OCI-LY7 (cell line): ENCODE data around the gene DGKG. TPM values are rescaled to one million over a fixed set of nuclear protein-coding genes. Genes with fewer than 3 reads are reported as not detected.

Source experiments
- BruUV-seq: library from RNA; stranded (reverse); fragments of 400-500 nt; replicated peaks from 2 replicates; lab custom pipeline; 2021; lab: Mats Ljungman, UMichigan
- CTCF ChIA-PET: fragments of 300-600 bp; sonication (Branson Sonifier 250); formaldehyde crosslinking; loops from one replicate; lab custom pipeline; 2022; ENCODE audit warnings: antibody characterized with exemption; ENCODE audit not compliant: unreplicated experiment; lab: Charles Lee
- POLR2A ChIA-PET: fragments of 300-600 bp; sonication (Branson Sonifier 250); formaldehyde crosslinking; loops from one replicate; lab custom pipeline; 2022; ENCODE audit warnings: antibody characterized with exemption; lab: Charles Lee
- DNase-seq: peaks from one replicate; pipeline ENCODE4 v3.0.0-alpha.2; 2015; ENCODE audit warnings: low spot score
- H2AFZ ChIP-seq: fragments of 200-600 bp; sonication (generic), shearing (Covaris generic); 2 replicates; pipeline ENCODE4 v1.6.1; 2014; ENCODE audit warnings: mild to moderate bottlenecking, antibody characterized with exemption, low read length, moderate library complexity
- H3K27ac ChIP-seq: fragments of 200-600 bp; sonication (generic); 2 replicates; pipeline ENCODE4 v1.5.1; 2014; ENCODE audit warnings: mixed run types, low read depth, mild to moderate bottlenecking, moderate library complexity, low read length, inconsistent platforms; ENCODE audit not compliant: poor library complexity, severe bottlenecking
- H3K36me3 ChIP-seq: fragments of 200-600 bp; sonication (generic); 2 replicates; pipeline ENCODE4 v1.6.1; 2014; ENCODE audit warnings: mild to moderate bottlenecking, antibody characterized with exemption, low read length, moderate library complexity, mixed read lengths; ENCODE audit not compliant: insufficient read depth
- H3K4me1 ChIP-seq: fragments of 200-600 bp; sonication (generic); 2 replicates; pipeline ENCODE4 v1.5.1; 2014; ENCODE audit warnings: mild to moderate bottlenecking, low read length; ENCODE audit not compliant: insufficient read depth, poor library complexity, severe bottlenecking
- H3K4me2 ChIP-seq: fragments of 200-600 bp; sonication (generic); 2 replicates; pipeline ENCODE4 v1.6.1; 2014; ENCODE audit warnings: mild to moderate bottlenecking, low read length
- H3K4me3 ChIP-seq: fragments of 200-600 bp; sonication (generic); 2 replicates; pipeline ENCODE4 v1.5.1; 2014; ENCODE audit warnings: mild to moderate bottlenecking, low read depth, low read length; ENCODE audit not compliant: poor library complexity, severe bottlenecking
- H3K79me2 ChIP-seq: fragments of 200-600 bp; sonication (generic); 2 replicates; pipeline ENCODE4 v1.6.1; 2016; ENCODE audit warnings: low read depth, mild to moderate bottlenecking, low read length, moderate library complexity, mixed read lengths; ENCODE audit not compliant: insufficient read depth
- H3K9me2 ChIP-seq: fragments of 200-600 bp; sonication (generic); 2 replicates; pipeline ENCODE4 v1.6.1; 2016; ENCODE audit warnings: mild to moderate bottlenecking, low read length, mixed read lengths; ENCODE audit not compliant: insufficient read depth
- H3K9me3 ChIP-seq: fragments of 200-600 bp; sonication (generic); 2 replicates; pipeline ENCODE4 v1.6.1; 2014; ENCODE audit warnings: mild to moderate bottlenecking, mixed run types, low read length, mixed read lengths
- H4K20me1 ChIP-seq: fragments of 200-600 bp; sonication (generic); 2 replicates; pipeline ENCODE4 v1.6.1; 2014; ENCODE audit warnings: mild to moderate bottlenecking, antibody characterized with exemption, low read length, moderate library complexity, mixed read lengths; ENCODE audit not compliant: insufficient read depth
- CTCF ChIP-seq: fragments of 200-600 bp; sonication (generic); conservative IDR thresholded peaks from 2 replicates; pipeline ENCODE4 v1.5.1; 2014; ENCODE audit warnings: mild to moderate bottlenecking, antibody characterized with exemption, low read length, moderate library complexity, mixed read lengths
- EZH2phosphoT487 ChIP-seq: fragments of 200-600 bp; sonication (generic); IDR thresholded peaks from 2 replicates; pipeline ENCODE4 v1.6.1; 2018; ENCODE audit warnings: low read depth, borderline replicate concordance, mild to moderate bottlenecking, mixed run types, antibody characterized with exemption, low read length, moderate library complexity, mixed read lengths
- intact Hi-C: fragments of 100-400 bp; cut with micrococcal nuclease; formaldehyde crosslinking; loops from one replicate; pipeline ENCODE4 v1.10.0; 2022; ENCODE audit not compliant: unreplicated experiment
- total RNA-seq, 2 experiments: library from RNA; depleted of rRNA in 1 of 2; stranded (reverse); fragments of >200 nt in 1 of 2; shearing (Covaris generic) in 1 of 2; gene quantifications; 2 replicates each; pipeline ENCODE4 v1.2.3, GENCODE V29; 2014 to 2022

The DGKG gene
- total RNA-seq, 2 experiments from 2014 or later = 0.06 TPM; not detected in 1

GRCh38 chr3:186115239-186115996 lies 246.6 kb downstream of the DGKG start:
- Histone ChIP-seq H3K4me3 (no peak overlapping the region), H3K9me2 (no peaks in the 10 kb centered on the region), H2AFZ (no peak overlapping the region), H3K36me3 (no peaks in the 10 kb centered on the region), H3K9me3 (no peaks in the 10 kb centered on the region), H3K4me1 (peaks cover 3% of the 10 kb centered on the region), H3K27ac (no peak overlapping the region), H3K79me2 (no peaks in the 10 kb centered on the region), H3K4me2 (no peak overlapping the region), H4K20me1 (no peaks in the 10 kb centered on the region)
- BruUV-seq = no TSS peak
- intact Hi-C loops = no loop called here
- POLR2A ChIA-PET = interaction anchor here (0.6 to 0.7 kb wide), 2 partner anchors 11 to 1819 kb away, joined by 3 to 5 read pairs; no protein-coding TSS in a partner anchor
- no peak for TF ChIP-seq CTCF
- no peak for TF ChIP-seq EZH2phosphoT487
- no peak for DNase-seq
- CTCF ChIA-PET = no interaction called here

- Histone ChIP-seq H3K9me2 (no peaks in the 10 kb centered on the region), H3K36me3 (no peaks in the 10 kb centered on the region), H2AFZ (no peak overlapping the region), H3K9me3 (no peaks in the 10 kb centered on the region), H4K20me1 (no peaks in the 10 kb centered on the region), H3K4me1 (peaks cover 24% of the 10 kb centered on the region), H3K4me2 (no peak overlapping the region), H3K27ac (no peak overlapping the region), H3K79me2 (no peaks in the 10 kb centered on the region), H3K4me3 (no peak overlapping the region)
- POLR2A ChIA-PET = interaction anchor here (0.8 kb wide), 1 partner anchor 106 kb away, joined by 3 read pairs; no protein-coding TSS in a partner anchor
- CTCF ChIA-PET = no interaction called here
- intact Hi-C loops = no loop called here
- DNase-seq = no peak
- BruUV-seq = no TSS peak
- TF ChIP-seq EZH2phosphoT487 = no peak
Measured at GRCh38 chr3:186110975-186111974, 250.8 kb downstream of the DGKG start.
